Body of pancreas (tissue), 4 donors: Measurements from ENCODE around the gene FOXN4. TPM values are rescaled to one million over a fixed set of nuclear protein-coding genes. Genes with fewer than 3 reads are reported as not detected.

Experiments
- ATAC-seq: fragments of 150-250 bp; one replicate; pipeline ENCODE4 v1.9.1; 2016
- DNase-seq, 4 donors: peaks; one replicate each; pipeline ENCODE4 v3.0.0-alpha.2; 2019
- H3K27ac ChIP-seq, 4 donors: fragments of 200-600 bp; sonication (generic); 1 replicate in 3 of 4; 2 replicates in 1 of 4; pipeline versions ENCODE4 v1.5.1 to v1.6.1; 2016 to 2019; ENCODE audit warnings: mild to moderate bottlenecking in 1 of 4, mixed read lengths in 1 of 4, moderate library complexity in 1 of 4
- H3K27me3 ChIP-seq, 2 donors: fragments of 200-600 bp; sonication (generic); one replicate each; pipeline ENCODE4 v1.6.0; 2016; ENCODE audit warnings: mild to moderate bottlenecking in 1 of 2
- H3K36me3 ChIP-seq, 2 donors: fragments of 200-600 bp; sonication (generic); replicated peaks in 1 of 2; 2 replicates each; pipeline ENCODE4 v1.5.1; 2016; ENCODE audit warnings: low read depth in 2 of 2; ENCODE audit not compliant: insufficient read depth in 1 of 2
- H3K4me1 ChIP-seq: fragments of 200-600 bp; sonication (generic); one replicate; pipeline ENCODE4 v1.6.0; 2016
- H3K4me3 ChIP-seq, 2 donors: fragments of 200-600 bp; sonication (generic); 1 replicate in 1 of 2; 2 replicates in 1 of 2; pipeline ENCODE4 v1.5.1; 2016 to 2019
- H3K9me3 ChIP-seq, 3 donors: fragments of 200-600 bp; sonication (generic); 1 replicate in 2 of 3; 2 replicates in 1 of 3; pipeline ENCODE4 v1.5.1; 2016
- POLR2A ChIP-seq, 3 donors: fragments of 450-650 bp; IDR thresholded peaks; one replicate each; pipeline ENCODE4 v1.6.1; 2016; ENCODE audit warnings: antibody characterized with exemption in 3 of 3, mild to moderate bottlenecking in 2 of 3
- WGBS, 2 donors: methylation state at CpG; one replicate each; pipeline ENCODE4 v1.1.5; 2017; 5-methylcytosine and 5-hydroxymethylcytosine counted together
- intact Hi-C: fragments of 100-400 bp; cut with DNase I; formaldehyde crosslinking; loops from one replicate; pipeline ENCODE4 v1.15.1; 2023
- total RNA-seq, 2 donors: library from RNA; depleted of rRNA; stranded (reverse); fragments of >200 nt; gene quantifications; one replicate each; pipeline ENCODE4 v1.1.0, GENCODE V29; 2016
- TF ChIP-seq, protein P1 (sequence below), 7 experiments: fragments of 450-650 bp in 4 of 7; fragments of 200-600 bp in 3 of 7; sonication (generic) in 3 of 7; IDR thresholded peaks; one replicate each; pipeline ENCODE4 v1.5.1; 2016 to 2019; ENCODE audit warnings: antibody characterized with exemption in 7 of 7

FOXN4 gene
- total RNA-seq, 2 donors from 2014 or later = not detected

DNA sequence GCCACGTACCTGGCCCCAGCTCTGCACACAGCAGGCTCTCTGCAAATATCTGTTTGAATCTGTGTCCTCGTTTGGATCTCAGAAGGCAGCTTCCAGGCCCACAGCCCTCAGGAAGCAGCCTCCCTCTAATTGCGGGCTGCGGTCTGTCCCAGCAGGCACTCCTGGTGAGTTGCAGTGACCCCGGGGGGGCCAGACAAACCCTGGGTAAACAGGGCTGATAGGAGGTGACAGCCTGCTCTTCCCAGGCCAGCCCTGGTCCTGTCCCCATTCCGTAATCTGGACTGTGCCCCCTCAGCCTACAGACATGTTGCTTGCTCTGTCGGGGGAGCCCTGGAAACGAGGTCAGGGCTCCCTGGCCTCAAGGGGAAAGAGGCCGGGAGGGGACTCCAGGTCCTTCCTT is 2.0 kb downstream of the FOXN4 start:
- ATAC-seq (no peak), DNase-seq (no peak)
- H3K27me3 ChIP-seq = peaks cover 0 to 8% of the 10 kb centered on the region in 2 donors

DNA sequence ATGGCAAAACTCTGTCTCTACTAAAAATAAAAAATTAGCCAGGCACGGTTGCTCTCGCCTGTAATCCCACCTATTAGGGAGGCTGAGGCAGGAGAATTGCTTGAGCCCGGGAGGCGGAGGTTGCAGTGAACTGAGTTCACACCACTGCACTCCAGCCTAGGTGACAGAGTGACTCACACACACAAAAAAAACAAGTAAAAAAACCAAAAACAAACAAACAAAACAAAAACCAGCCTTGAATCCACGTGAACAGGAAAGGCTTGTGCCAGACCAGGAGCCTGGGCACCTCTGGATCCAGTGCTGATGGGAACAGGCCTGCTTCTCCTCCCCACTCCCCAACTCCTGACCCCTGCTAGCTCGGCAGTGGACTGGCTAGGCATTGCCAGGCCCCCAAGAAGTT is 3.5 kb downstream of the FOXN4 start:
- no peak for TF ChIP-seq POLR2A (IDR thresholded peaks at IDR 0.05)
- intact Hi-C loops = no loop called here
- Histone ChIP-seq H3K9me3 (no peaks in the 10 kb centered on the region), H3K27me3 (peaks cover 0 to 8% of the 10 kb centered on the region in 2 donors), H3K4me1 (peaks cover 15% of the 10 kb centered on the region), H3K4me3 (no peak overlapping the region), H3K27ac (no peak overlapping the region), H3K36me3 (no peaks in the 10 kb centered on the region)
- WGBS, 2 donors = 56 to 62% methylated on average over 6 of the region's 6 CpGs
- DNase-seq (no peak), ATAC-seq (no peak)

More for the DNA sequence above, 2.0 kb downstream of the FOXN4 start:
- WGBS, 2 donors = 65 to 67% methylated on average over 6 to 9 of the region's 9 CpGs
- no peak for TF ChIP-seq POLR2A (IDR thresholded peaks at IDR 0.05)
- TF ChIP-seq, protein P1, sequence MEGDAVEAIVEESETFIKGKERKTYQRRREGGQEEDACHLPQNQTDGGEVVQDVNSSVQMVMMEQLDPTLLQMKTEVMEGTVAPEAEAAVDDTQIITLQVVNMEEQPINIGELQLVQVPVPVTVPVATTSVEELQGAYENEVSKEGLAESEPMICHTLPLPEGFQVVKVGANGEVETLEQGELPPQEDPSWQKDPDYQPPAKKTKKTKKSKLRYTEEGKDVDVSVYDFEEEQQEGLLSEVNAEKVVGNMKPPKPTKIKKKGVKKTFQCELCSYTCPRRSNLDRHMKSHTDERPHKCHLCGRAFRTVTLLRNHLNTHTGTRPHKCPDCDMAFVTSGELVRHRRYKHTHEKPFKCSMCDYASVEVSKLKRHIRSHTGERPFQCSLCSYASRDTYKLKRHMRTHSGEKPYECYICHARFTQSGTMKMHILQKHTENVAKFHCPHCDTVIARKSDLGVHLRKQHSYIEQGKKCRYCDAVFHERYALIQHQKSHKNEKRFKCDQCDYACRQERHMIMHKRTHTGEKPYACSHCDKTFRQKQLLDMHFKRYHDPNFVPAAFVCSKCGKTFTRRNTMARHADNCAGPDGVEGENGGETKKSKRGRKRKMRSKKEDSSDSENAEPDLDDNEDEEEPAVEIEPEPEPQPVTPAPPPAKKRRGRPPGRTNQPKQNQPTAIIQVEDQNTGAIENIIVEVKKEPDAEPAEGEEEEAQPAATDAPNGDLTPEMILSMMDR (IDR thresholded peaks at IDR 0.05) = no peak
- Histone ChIP-seq H3K36me3 (no peaks in the 10 kb centered on the region), H3K9me3 (no peaks in the 10 kb centered on the region), H3K4me3 (no peak overlapping the region), H3K27ac (no peak overlapping the region), H3K4me1 (peaks cover 16% of the 10 kb centered on the region)
- intact Hi-C loops = no loop called here

DNA sequence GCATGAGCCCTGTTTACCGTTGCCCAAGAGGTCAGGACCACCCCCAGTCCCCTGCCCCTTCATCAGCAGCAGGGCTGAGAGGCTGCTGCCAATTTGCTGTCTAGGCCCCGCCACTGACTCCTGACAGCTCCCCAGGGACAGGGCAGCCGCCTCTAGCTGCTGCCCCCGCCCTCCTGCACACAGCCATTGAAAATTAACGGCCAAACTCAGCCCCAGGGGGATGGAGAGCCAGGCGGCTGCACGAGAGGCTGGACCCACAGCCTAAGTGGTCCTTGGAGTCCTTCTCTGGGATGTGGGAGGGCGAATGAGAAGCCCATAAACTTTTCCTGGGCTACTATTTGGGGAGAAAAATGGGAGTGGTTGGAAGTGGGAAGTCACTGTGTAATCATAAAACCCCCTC is 4.6 kb downstream of the FOXN4 start:
- Histone ChIP-seq H3K9me3 (no peaks in the 10 kb centered on the region), H3K4me1 (peaks cover 8% of the 10 kb centered on the region), H3K4me3 (no peak overlapping the region), H3K27ac (no peak overlapping the region), H3K36me3 (no peaks in the 10 kb centered on the region), H3K27me3 (peaks cover 0 to 8% of the 10 kb centered on the region in 2 donors)
- TF ChIP-seq POLR2A (IDR thresholded peaks at IDR 0.05) = no peak
- TF ChIP-seq, protein P1 (IDR thresholded peaks at IDR 0.05) = no peak
- ATAC-seq (no peak), DNase-seq (no peak)
- intact Hi-C loops = no loop called here
- WGBS, 2 donors = 37 to 43% methylated on average over 7 to 8 of the region's 8 CpGs

DNA sequence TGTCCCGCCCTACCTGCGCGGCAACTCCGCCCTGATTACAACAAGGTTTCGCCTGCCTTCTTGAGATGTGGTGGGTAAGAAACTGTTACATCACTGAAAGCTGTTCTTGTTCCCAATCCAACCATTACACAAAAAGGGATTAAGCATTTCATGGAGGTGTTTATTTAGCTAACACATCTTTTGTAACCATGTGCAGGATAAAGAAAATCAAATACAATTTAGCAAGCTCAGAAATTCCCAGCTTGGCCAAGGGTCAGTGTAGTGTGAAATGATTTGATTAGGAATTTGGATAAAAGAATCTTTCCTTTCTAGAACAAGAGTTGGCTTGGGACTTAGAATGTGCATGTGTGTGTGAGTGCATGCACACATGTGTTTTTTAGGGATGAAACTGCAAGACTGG is 6.3 kb downstream of the FOXN4 start:
- H3K27ac ChIP-seq = no peak overlapping the region
- intact Hi-C loops = no loop called here
- H3K4me1 ChIP-seq = no peaks in the 10 kb centered on the region
- 64 to 70% methylated on average over 5 of the region's 5 CpGs for WGBS, 2 donors
- H3K9me3 ChIP-seq = no peaks in the 10 kb centered on the region
- no peaks in the 10 kb centered on the region for H3K27me3 ChIP-seq
- TF ChIP-seq POLR2A (IDR thresholded peaks at IDR 0.05) = no peak
- TF ChIP-seq, protein P1 (IDR thresholded peaks at IDR 0.05) = no peak
- H3K4me3 ChIP-seq = no peak overlapping the region
- no peaks in the 10 kb centered on the region for H3K36me3 ChIP-seq
- DNase-seq (no peak), ATAC-seq (no peak)

DNA sequence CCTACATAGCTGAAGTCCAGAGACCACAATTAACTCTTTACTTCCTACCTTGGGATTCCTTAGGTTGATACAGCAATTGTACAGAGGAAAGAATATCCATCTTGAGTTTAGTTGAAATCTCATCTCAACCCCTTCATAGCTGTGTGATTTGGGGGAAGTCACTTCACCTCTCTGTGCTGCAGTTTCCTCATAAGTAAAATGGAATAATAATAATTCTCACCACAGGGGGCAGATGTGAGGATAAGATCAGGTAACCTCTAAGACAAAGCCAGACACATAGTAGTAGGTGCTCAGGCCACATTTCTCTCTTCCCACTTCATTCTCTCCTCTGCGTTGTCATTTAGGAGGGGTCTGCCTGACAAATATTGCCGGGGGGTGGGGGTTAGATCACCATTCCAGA is 6.7 kb downstream of the FOXN4 start:
- Histone ChIP-seq H3K36me3 (no peaks in the 10 kb centered on the region), H3K27me3 (no peaks in the 10 kb centered on the region), H3K27ac (no peak overlapping the region), H3K9me3 (no peaks in the 10 kb centered on the region), H3K4me1 (no peaks in the 10 kb centered on the region), H3K4me3 (no peak overlapping the region)
- intact Hi-C loops = no loop called here
- TF ChIP-seq POLR2A (IDR thresholded peaks at IDR 0.05) = no peak
- TF ChIP-seq, protein P1 (IDR thresholded peaks at IDR 0.05) = no peak
- DNase-seq (no peak), ATAC-seq (no peak)
- WGBS, 2 donors = 35 to 62% methylated on average over 2 of the region's 2 CpGs
